Measurements from ENCODE around the gene CDSN.

CDSN gene

DNA sequence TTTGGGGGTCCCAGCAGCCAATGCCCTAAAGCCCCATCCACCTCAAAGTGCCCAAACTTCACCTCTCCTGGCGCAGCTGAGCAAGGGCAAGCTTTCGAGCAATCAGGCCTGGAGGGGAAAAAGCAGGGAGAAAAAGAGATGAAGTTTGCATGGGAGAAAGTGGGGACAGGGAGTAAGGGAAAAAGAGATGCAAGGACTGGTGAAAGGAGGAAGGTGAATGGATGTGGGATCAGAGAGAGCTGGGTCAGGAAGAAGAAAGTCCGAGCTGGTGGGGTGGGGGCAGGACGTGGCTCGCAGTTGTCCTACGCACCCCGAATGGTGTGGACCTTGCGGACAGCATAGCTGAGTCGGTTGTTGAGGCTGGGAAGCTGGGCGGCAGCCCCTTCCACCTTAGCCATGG lies 25.1 kb upstream of the CDSN start:
- Mint-ChIP-seq H3K27me3 (ENCODE audit: low read depth) (no peaks in the 10 kb centered on the region), H3K36me3 (ENCODE audit: low read depth) (peaks cover 16% of the 10 kb centered on the region), H3K27ac (no peak overlapping the region), H3K4me1 (peaks cover 21% of the 10 kb centered on the region), H3K4me3 (no peak overlapping the region), H3K9me3 (no peaks in the 10 kb centered on the region)
- TF ChIP-seq, protein P1, sequence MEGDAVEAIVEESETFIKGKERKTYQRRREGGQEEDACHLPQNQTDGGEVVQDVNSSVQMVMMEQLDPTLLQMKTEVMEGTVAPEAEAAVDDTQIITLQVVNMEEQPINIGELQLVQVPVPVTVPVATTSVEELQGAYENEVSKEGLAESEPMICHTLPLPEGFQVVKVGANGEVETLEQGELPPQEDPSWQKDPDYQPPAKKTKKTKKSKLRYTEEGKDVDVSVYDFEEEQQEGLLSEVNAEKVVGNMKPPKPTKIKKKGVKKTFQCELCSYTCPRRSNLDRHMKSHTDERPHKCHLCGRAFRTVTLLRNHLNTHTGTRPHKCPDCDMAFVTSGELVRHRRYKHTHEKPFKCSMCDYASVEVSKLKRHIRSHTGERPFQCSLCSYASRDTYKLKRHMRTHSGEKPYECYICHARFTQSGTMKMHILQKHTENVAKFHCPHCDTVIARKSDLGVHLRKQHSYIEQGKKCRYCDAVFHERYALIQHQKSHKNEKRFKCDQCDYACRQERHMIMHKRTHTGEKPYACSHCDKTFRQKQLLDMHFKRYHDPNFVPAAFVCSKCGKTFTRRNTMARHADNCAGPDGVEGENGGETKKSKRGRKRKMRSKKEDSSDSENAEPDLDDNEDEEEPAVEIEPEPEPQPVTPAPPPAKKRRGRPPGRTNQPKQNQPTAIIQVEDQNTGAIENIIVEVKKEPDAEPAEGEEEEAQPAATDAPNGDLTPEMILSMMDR (IDR thresholded peaks at IDR 0.05; ENCODE audit: unreplicated experiment in 3 of 3) = no peak

DNA sequence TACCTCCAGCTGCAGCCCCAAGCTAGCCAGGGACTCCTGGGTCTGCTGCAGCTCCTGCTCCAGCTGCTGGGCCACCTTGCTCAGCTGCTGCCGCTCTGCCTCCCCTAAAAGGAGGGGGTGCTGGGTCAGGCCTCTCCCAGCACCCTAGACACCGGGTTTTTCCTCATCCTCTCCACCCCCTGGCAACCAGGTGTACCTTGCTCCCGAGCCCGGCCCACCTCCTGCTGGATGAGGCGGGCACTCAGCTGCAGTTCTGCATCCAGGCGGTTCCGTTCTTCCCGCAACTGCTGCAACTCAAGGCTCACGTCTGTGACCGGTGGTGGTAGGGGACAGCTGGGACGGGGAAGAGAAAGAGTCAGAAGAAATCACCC lies 24.7 kb upstream of the CDSN start:
- Mint-ChIP-seq H3K36me3 (ENCODE audit: low read depth) (peaks cover 14% of the 10 kb centered on the region), H3K4me1 (peaks cover 22% of the 10 kb centered on the region), H3K9me3 (no peaks in the 10 kb centered on the region), H3K27me3 (ENCODE audit: low read depth) (peaks cover 3% of the 10 kb centered on the region), H3K27ac (no peak overlapping the region), H3K4me3 (no peak overlapping the region)
- TF ChIP-seq, protein P1 (IDR thresholded peaks at IDR 0.05; ENCODE audit: unreplicated experiment in 3 of 3) = no peak

DNA sequence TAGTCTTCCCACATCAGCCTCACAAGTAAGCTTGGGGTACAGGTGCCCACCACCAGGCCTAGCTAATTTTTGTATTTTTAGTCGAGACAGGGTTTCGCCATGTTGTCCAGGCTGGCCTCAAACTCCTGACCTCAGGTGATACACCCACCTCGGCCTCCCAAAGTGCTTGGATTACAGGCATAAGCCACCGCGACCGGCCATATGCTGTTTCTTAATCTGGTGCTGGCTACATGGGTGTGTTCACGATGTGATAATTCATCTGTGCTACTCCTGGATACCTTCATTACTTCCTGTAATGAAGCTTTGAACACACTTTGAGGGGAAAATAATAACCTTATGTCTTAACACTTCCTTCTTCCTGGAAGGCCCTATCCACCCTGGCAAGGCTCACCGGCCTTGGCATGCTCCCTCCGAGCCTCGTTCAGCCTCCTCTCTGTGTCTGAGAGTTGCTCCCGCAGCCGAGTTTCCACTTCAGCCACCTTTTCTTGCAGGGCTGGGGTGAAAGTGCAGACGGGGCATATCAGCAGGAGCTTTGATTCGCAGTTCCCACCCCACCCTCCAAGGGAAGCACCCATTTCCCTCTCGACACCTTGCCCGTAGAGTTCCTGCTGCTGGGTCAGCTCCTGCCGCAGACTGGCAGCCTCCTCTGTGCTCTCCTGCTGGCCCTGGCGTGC lies 24.2 kb upstream of the CDSN start:
- no peak overlapping the region for H3K4me3 Mint-ChIP-seq
- TF ChIP-seq, protein P1 (IDR thresholded peaks at IDR 0.05; ENCODE audit: unreplicated experiment in 3 of 3) = no peak
- no peak overlapping the region for H3K27ac Mint-ChIP-seq
- H3K9me3 Mint-ChIP-seq = no peaks in the 10 kb centered on the region
- H3K4me1 Mint-ChIP-seq = peaks cover 28% of the 10 kb centered on the region
- peaks cover 8% of the 10 kb centered on the region for H3K27me3 Mint-ChIP-seq (ENCODE audit: low read depth)
- H3K36me3 Mint-ChIP-seq (ENCODE audit: low read depth) = peaks cover 11% of the 10 kb centered on the region

DNA sequence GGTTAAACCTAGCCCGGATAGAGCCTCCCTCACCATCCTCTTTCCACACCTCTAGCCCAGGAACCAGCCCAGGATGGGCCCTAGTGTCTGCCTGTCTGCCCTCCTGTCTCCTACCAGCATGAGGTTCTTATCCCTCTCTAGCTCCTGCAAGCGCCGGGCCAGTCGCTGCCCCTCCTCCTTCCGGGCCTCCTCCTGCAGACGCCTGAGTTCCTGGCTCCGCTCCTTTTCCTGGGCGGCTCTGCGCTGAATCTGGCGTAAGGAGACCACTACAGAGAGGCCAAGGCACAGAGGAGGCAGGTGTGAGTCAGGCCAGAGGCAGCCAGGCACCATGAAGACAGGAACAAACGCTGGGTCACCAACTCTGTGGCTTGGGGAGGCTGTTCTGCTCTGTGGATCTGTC lies 22.9 kb upstream of the CDSN start:
- no peaks in the 10 kb centered on the region for H3K9me3 Mint-ChIP-seq

DNA sequence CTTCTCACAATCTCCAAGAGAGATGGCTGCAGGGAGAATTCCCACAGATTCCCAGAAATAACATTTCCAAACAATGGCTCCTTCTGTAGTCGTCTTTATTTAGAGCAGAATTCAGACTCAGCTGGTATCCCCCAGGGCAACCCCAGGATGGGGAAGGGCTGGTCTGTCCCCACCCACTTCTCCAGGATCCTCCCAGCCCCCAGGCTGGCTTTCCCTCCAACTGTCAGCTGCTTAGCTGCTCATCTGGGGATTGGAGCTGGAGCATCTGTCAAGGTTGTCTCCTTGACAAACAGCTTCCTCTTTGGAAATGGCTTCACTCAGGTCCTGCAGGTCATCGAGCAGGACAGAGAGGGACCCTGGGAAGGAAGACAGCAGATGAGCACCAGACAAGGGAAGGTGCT lies 22.1 kb upstream of the CDSN start:
- Mint-ChIP-seq H3K27me3 (ENCODE audit: low read depth) (peaks cover 8% of the 10 kb centered on the region), H3K4me1 (peaks cover 33% of the 10 kb centered on the region), H3K36me3 (ENCODE audit: low read depth) (peaks cover 11% of the 10 kb centered on the region), H3K9me3 (no peaks in the 10 kb centered on the region), H3K4me3 (no peak overlapping the region), H3K27ac (no peak overlapping the region)
- TF ChIP-seq, protein P1 (IDR thresholded peaks at IDR 0.05; ENCODE audit: unreplicated experiment in 3 of 3) = no peak

More for the DNA sequence above, 22.9 kb upstream of the CDSN start:
- Mint-ChIP-seq H3K4me3 (no peak overlapping the region), H3K27ac (peak overlapping the region in 1 of 3 experiments; percentile 37), H3K4me1 (peaks cover 28% of the 10 kb centered on the region), H3K36me3 (ENCODE audit: low read depth) (peaks cover 11% of the 10 kb centered on the region), H3K27me3 (ENCODE audit: low read depth) (peaks cover 8% of the 10 kb centered on the region)
- TF ChIP-seq, protein P1 (IDR thresholded peaks at IDR 0.05; ENCODE audit: unreplicated experiment in 3 of 3) = no peak

DNA sequence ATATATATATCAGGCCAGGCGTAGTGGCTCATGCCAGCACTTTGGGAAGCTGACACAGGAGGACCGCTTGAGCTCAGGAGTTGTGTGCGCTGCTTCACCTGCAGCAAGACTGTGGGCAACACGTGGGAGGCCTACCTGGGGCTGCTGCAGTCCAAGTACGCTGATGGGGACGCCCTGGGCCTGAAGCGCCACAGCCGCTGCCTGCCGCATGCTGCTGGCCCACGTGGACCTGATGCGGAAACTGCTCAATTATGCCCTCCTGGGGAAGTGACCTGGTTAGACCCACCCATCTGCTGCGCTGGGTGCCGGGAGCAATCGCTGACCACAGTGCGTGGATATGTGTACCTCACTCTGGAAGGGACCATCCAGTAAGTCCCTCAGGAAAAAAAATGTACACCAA lies 20.4 kb upstream of the CDSN start:
- Mint-ChIP-seq H3K4me3 (no peak overlapping the region), H3K4me1 (peaks cover 34% of the 10 kb centered on the region), H3K27me3 (ENCODE audit: low read depth) (peaks cover 8% of the 10 kb centered on the region), H3K36me3 (ENCODE audit: low read depth) (peaks cover 8% of the 10 kb centered on the region), H3K27ac (no peak overlapping the region), H3K9me3 (no peaks in the 10 kb centered on the region)
- TF ChIP-seq, protein P1 (IDR thresholded peaks at IDR 0.05; ENCODE audit: unreplicated experiment in 3 of 3) = no peak

Data from nephron (organoid).